Measurements from ENCODE around the gene LYPLAL1. TPM values are rescaled to one million over a fixed set of nuclear protein-coding genes. Genes with fewer than 3 reads are reported as not detected.

Gene LYPLAL1
- total RNA-seq = 10 to 100 TPM; 11.6 to 17.8 TPM

- DNase-seq = peak; percentile 90
- no peaks in the 10 kb centered on the region for H3K27me3 Mint-ChIP-seq (ENCODE audit: low read depth)
Observed at GRCh38 chr1:219173758-219174459, at the start of gene LYPLAL1. Gene LYPLAL1 (plus strand): TSS chr1:219173878. CDS start chr1:219173891, 13 bp downstream.

GRCh38 chr1:219124163-219124562, 49.5 kb upstream of the LYPLAL1 start:
- no peak for ATAC-seq
- ChIA-PET POLR2A (no interaction called here), CTCF (no interaction called here)

More at GRCh38 chr1:219173758-219174459, at the start of gene LYPLAL1:
- H3K4me1 Mint-ChIP-seq (ENCODE audit: low read depth) = peaks cover 37% of the 10 kb centered on the region
- CTCF ChIA-PET = interaction anchor here (1.0 to 1.5 kb wide), 2 partner anchors 14 kb away, joined by 4 to 6 read pairs; no protein-coding TSS in a partner anchor
- peak within 1 kb of the TSS; percentile 96 for H3K4me3 Mint-ChIP-seq
- H3K36me3 Mint-ChIP-seq (ENCODE audit: low read depth) = peaks cover 8% of the 10 kb centered on the region
- H3K9me3 Mint-ChIP-seq (ENCODE audit: insufficient read depth) = no peaks in the 10 kb centered on the region
- POLR2A ChIA-PET = interaction anchor here (0.6 to 2.6 kb wide), 2 partner anchors 12 to 15 kb away, joined by 3 to 31 read pairs; no protein-coding TSS in a partner anchor
- peak within 1 kb of the TSS; percentile 97 for H3K27ac Mint-ChIP-seq
- peak; percentile 97 for ATAC-seq

GRCh38 chr1:219125342-219125741, 48.3 kb upstream of the LYPLAL1 start:
- H3K9me3 Mint-ChIP-seq (ENCODE audit: insufficient read depth) = no peaks in the 10 kb centered on the region
- no peak for DNase-seq
- no peaks in the 10 kb centered on the region for H3K27me3 Mint-ChIP-seq (ENCODE audit: low read depth)
- POLR2A ChIA-PET = no interaction called here
- CTCF ChIA-PET = no interaction called here
- no peaks in the 10 kb centered on the region for H3K4me1 Mint-ChIP-seq (ENCODE audit: low read depth)
- no peak for ATAC-seq
- H3K4me3 Mint-ChIP-seq = no peak overlapping the region
- H3K36me3 Mint-ChIP-seq (ENCODE audit: low read depth) = no peaks in the 10 kb centered on the region
- H3K27ac Mint-ChIP-seq = no peak overlapping the region

More at GRCh38 chr1:219124163-219124562, 49.5 kb upstream of the LYPLAL1 start:
- H3K4me1 Mint-ChIP-seq (ENCODE audit: low read depth) = no peaks in the 10 kb centered on the region
- H3K9me3 Mint-ChIP-seq (ENCODE audit: insufficient read depth) = no peaks in the 10 kb centered on the region
- no peaks in the 10 kb centered on the region for H3K27me3 Mint-ChIP-seq (ENCODE audit: low read depth)
- no peak overlapping the region for H3K27ac Mint-ChIP-seq
- H3K36me3 Mint-ChIP-seq (ENCODE audit: low read depth) = no peaks in the 10 kb centered on the region
- DNase-seq = no peak
- H3K4me3 Mint-ChIP-seq = no peak overlapping the region

- POLR2A ChIA-PET = no interaction called here
- Mint-ChIP-seq H3K27ac (no peak overlapping the region), H3K9me3 (ENCODE audit: insufficient read depth) (no peaks in the 10 kb centered on the region), H3K4me3 (no peak overlapping the region), H3K27me3 (ENCODE audit: low read depth) (no peaks in the 10 kb centered on the region), H3K4me1 (ENCODE audit: low read depth) (no peaks in the 10 kb centered on the region), H3K36me3 (ENCODE audit: low read depth) (no peaks in the 10 kb centered on the region)
- ATAC-seq = no peak
- no peak for DNase-seq
- CTCF ChIA-PET = no interaction called here
Observed at GRCh38 chr1:219126377-219126776, 47.3 kb upstream of the LYPLAL1 start.

GRCh38 chr1:219128957-219129356, 44.7 kb upstream of the LYPLAL1 start:
- ChIA-PET POLR2A (no interaction called here), CTCF (no interaction called here)
- Mint-ChIP-seq H3K36me3 (ENCODE audit: low read depth) (no peaks in the 10 kb centered on the region), H3K27me3 (ENCODE audit: low read depth) (no peaks in the 10 kb centered on the region), H3K27ac (no peak overlapping the region), H3K9me3 (ENCODE audit: insufficient read depth) (no peaks in the 10 kb centered on the region), H3K4me3 (no peak overlapping the region), H3K4me1 (ENCODE audit: low read depth) (no peaks in the 10 kb centered on the region)
- DNase-seq (no peak), ATAC-seq (no peak)

GRCh38 chr1:219130366-219130935, 43.2 kb upstream of the LYPLAL1 start:
- ChIA-PET CTCF (no interaction called here), POLR2A (no interaction called here)
- Mint-ChIP-seq H3K27ac (no peak overlapping the region), H3K27me3 (ENCODE audit: low read depth) (no peaks in the 10 kb centered on the region), H3K4me1 (ENCODE audit: low read depth) (no peaks in the 10 kb centered on the region), H3K36me3 (ENCODE audit: low read depth) (no peaks in the 10 kb centered on the region), H3K4me3 (no peak overlapping the region), H3K9me3 (ENCODE audit: insufficient read depth) (no peaks in the 10 kb centered on the region)
- no peak for ATAC-seq
- DNase-seq = no peak

GRCh38 chr1:219132939-219133338, 40.7 kb upstream of the LYPLAL1 start:
- CTCF ChIA-PET = no interaction called here
- POLR2A ChIA-PET = no interaction called here
- H3K4me1 Mint-ChIP-seq (ENCODE audit: low read depth) = no peaks in the 10 kb centered on the region
- no peaks in the 10 kb centered on the region for H3K27me3 Mint-ChIP-seq (ENCODE audit: low read depth)
- H3K9me3 Mint-ChIP-seq (ENCODE audit: insufficient read depth) = no peaks in the 10 kb centered on the region
- ATAC-seq (no peak), DNase-seq (no peak)
- no peak overlapping the region for H3K4me3 Mint-ChIP-seq
- H3K27ac Mint-ChIP-seq = no peak overlapping the region
- H3K36me3 Mint-ChIP-seq (ENCODE audit: low read depth) = no peaks in the 10 kb centered on the region

GRCh38 chr1:219138747-219139146, 34.9 kb upstream of the LYPLAL1 start:
- CTCF ChIA-PET = no interaction called here
- POLR2A ChIA-PET = no interaction called here
- Mint-ChIP-seq H3K9me3 (ENCODE audit: insufficient read depth) (no peaks in the 10 kb centered on the region), H3K27me3 (ENCODE audit: low read depth) (no peaks in the 10 kb centered on the region), H3K27ac (no peak overlapping the region), H3K4me3 (no peak overlapping the region), H3K36me3 (ENCODE audit: low read depth) (no peaks in the 10 kb centered on the region), H3K4me1 (ENCODE audit: low read depth) (no peaks in the 10 kb centered on the region)
- ATAC-seq = no peak
- no peak for DNase-seq

- no peaks in the 10 kb centered on the region for H3K9me3 Mint-ChIP-seq (ENCODE audit: insufficient read depth)
- ChIA-PET CTCF (no interaction called here), POLR2A (no interaction called here)
- H3K4me3 Mint-ChIP-seq = no peak overlapping the region
- no peaks in the 10 kb centered on the region for H3K27me3 Mint-ChIP-seq (ENCODE audit: low read depth)
- ATAC-seq (no peak), DNase-seq (no peak)
- no peaks in the 10 kb centered on the region for H3K4me1 Mint-ChIP-seq (ENCODE audit: low read depth)
- no peaks in the 10 kb centered on the region for H3K36me3 Mint-ChIP-seq (ENCODE audit: low read depth)
- H3K27ac Mint-ChIP-seq = no peak overlapping the region
Observed at GRCh38 chr1:219140303-219140877, 33.3 kb upstream of the LYPLAL1 start.

GRCh38 chr1:219143735-219144134, 29.9 kb upstream of the LYPLAL1 start:
- no peak for ATAC-seq
- POLR2A ChIA-PET = no interaction called here
- H3K4me3 Mint-ChIP-seq = no peak overlapping the region
- CTCF ChIA-PET = no interaction called here
- H3K9me3 Mint-ChIP-seq (ENCODE audit: insufficient read depth) = no peaks in the 10 kb centered on the region
- H3K4me1 Mint-ChIP-seq (ENCODE audit: low read depth) = no peaks in the 10 kb centered on the region
- no peak for DNase-seq
- no peak overlapping the region for H3K27ac Mint-ChIP-seq
- H3K27me3 Mint-ChIP-seq (ENCODE audit: low read depth) = no peaks in the 10 kb centered on the region
- no peaks in the 10 kb centered on the region for H3K36me3 Mint-ChIP-seq (ENCODE audit: low read depth)

- DNase-seq (no peak), ATAC-seq (no peak)
- Mint-ChIP-seq H3K4me1 (ENCODE audit: low read depth) (no peaks in the 10 kb centered on the region), H3K27me3 (ENCODE audit: low read depth) (no peaks in the 10 kb centered on the region), H3K4me3 (no peak overlapping the region), H3K36me3 (ENCODE audit: low read depth) (no peaks in the 10 kb centered on the region), H3K27ac (no peak overlapping the region), H3K9me3 (ENCODE audit: insufficient read depth) (no peaks in the 10 kb centered on the region)
- POLR2A ChIA-PET = no interaction called here
- CTCF ChIA-PET = no interaction called here
Observed at GRCh38 chr1:219144658-219145315, 28.9 kb upstream of the LYPLAL1 start.

GRCh38 chr1:219147571-219148019, 26.1 kb upstream of the LYPLAL1 start:
- ChIA-PET CTCF (no interaction called here), POLR2A (no interaction called here)
- Mint-ChIP-seq H3K36me3 (ENCODE audit: low read depth) (no peaks in the 10 kb centered on the region), H3K27ac (no peak overlapping the region), H3K9me3 (ENCODE audit: insufficient read depth) (no peaks in the 10 kb centered on the region), H3K4me1 (ENCODE audit: low read depth) (no peaks in the 10 kb centered on the region), H3K4me3 (no peak overlapping the region), H3K27me3 (ENCODE audit: low read depth) (no peaks in the 10 kb centered on the region)
- DNase-seq = no peak
- no peak for ATAC-seq
